NCI-H774 (cell line): ENCODE measurements around the gene POLR1E.
"Not testable (repeated sequence)": the region's sequence is repeated elsewhere in the genome, so short reads cannot be mapped to it uniquely, and the experiment has no call there.

Experiments used
- DNase-seq: peaks from one replicate; lab custom pipeline; 2025; lab: John Stamatoyannopoulos, UW

POLR1E gene

GRCh38 chr9:37501957-37502596, 16.3 kb downstream of the POLR1E start:
- DNase-seq: no peak

DNA sequence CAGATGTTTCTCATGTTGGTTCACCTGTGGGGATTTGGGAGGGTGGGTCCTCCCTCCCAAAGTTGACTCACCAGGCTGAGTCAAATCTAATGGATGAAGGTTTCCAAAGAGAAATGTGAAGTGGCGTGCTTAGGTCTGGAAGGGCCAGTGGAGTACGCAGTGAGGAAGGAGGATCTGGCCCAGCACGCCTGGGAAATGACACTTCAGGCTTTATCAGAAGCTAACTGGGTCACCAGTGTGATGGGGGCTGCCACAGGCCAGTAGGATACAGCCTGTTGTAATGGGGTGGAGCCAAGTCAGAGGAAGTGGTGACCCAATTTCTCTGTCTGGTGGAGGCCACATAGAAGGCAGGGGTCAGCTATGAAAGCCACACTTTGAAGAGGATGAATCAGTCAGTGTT, 18.0 kb downstream of the POLR1E start:
- DNase-seq: no peak

- no peak for DNase-seq
These were observed 18.9 kb downstream of the POLR1E start for GRCh38 chr9:37504605-37505004.

- DNase-seq: no peak
These were observed 21.9 kb downstream of the POLR1E start for GRCh38 chr9:37507566-37508134.

GRCh38 chr9:37508135-37508833, 22.5 kb downstream of the POLR1E start:
- DNase-seq: no peak

DNA sequence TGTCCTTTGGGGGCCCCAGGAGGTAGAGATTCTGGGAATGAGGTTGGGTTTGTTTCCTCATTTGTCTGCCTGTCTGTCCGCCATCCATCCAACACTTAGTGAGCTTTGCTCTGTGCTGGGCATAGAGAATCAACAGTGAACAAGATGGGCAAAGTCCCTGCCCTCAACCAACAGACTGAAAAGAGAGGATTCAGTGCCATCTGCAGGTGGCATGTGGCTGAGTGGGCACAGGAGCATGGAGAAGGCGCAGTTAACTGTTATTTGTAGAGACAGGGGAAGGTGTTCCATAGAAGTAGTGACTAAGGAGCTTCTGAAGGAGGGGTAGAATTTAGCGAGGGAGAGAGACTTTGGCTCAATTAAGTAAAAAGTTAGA, 23.1 kb downstream of the POLR1E start:
- no peak for DNase-seq

DNA sequence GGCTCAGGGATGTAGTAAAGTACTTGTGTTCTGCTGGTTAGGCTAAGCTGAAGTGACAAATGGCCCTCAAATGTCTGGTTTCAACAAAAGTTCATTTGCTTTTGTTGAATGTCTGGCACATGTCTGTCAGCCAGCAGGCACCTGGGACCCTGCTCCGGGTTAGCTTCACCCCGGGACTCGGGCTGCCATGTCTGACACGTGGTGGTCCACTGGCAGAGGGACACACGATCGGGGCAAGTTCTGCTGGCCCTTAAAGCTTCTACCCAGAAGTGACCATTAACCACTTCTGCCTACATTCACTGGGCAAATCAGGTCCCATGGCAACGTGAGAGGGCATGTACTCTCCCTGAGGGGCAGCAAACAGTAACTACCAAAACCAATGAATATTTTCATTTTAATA, 23.8 kb downstream of the POLR1E start:
- no peak for DNase-seq

DNA sequence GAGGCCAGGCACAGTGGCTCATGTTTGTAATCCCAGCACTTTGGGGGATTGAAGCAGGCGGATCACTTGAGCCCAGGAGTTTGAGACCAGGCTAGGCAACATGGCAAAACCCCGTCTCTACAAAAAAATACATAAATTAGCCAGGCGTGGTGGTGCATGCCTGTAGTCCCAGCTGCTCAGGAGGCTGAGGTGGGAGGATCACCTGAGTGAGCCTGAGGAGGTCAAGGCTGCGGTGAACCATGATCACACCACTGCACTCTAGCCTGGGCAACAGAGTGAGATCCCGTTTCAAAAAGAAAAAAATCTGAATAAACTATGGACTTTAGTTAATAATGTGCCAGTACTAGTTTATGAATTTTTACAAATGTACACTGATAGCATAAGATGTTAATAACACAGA, 24.3 kb downstream of the POLR1E start:
- DNase-seq: not testable (repeated sequence)

DNA sequence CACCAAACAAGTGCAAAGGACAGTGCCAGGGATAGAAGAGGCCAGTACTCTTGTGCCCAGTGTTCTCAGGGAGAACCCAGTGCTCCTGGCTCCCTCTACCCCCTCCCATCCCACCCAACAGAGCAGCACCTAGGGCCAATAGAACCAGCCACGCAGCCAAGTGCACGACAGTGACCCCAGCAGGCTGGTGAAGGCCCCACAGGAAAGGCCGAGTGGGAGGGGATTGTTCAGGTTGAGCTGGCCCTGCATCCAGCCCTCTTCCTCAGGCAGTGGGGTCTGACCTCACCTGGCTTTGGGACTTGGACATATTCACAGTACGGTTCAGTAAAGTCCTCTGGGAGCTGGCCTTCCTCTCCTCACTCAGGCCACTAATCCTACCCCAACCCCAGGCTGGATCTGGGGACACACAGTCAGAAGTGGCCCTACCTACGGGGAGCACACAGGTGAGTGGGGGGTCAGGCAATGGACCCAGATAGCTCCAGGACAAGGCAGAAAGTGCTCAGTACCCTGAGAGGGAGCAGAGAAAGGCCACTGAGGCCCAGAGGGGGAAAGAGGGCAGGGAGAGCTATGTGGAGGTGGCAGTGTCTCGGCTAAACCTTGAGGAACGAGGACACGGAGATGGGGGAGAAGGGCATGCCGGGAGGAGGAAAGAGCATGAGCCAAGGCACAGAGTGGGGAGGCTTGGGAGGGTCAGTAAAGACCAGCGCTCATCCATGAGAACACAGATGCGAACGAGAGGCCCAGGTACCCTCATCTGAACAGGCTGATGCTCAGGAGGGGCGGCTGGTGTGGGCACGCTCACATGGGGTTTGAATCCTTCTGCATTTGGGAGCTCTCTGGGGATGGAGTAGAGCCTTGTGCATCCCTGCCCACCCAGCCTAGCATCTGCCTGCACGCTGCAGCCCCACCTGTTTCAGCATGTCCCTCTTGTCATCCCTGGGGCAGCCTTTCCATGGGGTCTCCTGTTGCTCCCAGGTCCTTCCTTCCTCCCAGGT, 25.6 kb downstream of the POLR1E start:
- DNase-seq: no peak

DNA sequence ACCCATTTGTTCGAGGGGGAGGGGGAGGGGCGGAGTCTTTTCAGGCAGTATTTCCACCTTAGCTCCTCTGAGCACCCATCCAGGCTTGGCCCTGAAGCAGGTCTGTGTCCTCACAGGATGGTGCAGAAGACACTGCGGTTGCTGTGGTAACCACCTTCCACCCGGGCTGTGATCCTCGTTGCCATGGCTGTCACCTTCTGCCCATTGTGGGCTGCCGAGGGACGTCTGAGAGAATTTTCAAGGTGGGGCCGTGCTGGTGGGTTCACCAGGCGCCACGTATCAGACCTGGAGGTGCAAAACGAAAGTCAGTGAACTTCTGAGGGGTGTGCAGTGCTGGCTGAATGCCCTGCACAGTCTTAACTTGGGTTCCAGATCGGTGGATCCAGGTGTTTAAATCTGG, 26.7 kb downstream of the POLR1E start:
- no peak for DNase-seq

DNA sequence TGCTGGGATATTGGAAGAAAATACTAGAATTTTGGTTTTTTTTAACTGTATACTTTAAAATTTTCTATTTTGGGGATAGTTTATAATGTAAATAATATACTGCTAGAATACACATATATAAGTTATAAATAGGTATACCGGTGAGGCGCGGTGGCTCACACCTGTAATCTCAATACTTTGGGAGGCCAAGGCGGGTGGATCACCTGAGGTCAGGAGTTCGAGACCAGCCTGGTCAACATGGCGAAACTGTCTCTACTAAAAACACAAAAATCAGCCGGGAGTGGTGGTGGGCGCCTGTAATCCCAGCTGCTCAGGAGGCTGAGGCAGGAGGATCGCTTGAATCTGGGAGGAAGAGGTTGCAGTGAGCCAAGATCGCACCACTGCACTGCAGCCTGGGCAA, 28.7 kb downstream of the POLR1E start:
- not testable (repeated sequence) for DNase-seq

DNA sequence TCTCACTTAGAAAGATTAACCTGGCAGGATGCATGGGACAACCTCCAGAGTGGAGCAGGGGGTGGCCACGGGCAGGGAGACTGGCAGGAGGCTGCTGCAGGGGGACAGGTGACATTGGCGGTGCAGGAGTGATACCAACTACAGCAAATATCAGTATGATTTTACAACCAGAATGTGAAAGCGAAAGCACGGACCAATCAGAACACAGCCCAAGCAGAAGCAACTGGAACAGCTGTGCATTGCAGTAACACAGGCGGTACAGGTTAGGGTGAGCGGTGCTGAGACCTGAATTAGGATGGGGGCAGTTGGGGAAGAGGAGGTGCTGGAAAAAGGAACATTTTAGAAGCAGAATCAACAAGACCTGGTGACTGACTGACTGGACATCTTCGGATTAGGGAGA, 29.3 kb downstream of the POLR1E start:
- no peak for DNase-seq

DNA sequence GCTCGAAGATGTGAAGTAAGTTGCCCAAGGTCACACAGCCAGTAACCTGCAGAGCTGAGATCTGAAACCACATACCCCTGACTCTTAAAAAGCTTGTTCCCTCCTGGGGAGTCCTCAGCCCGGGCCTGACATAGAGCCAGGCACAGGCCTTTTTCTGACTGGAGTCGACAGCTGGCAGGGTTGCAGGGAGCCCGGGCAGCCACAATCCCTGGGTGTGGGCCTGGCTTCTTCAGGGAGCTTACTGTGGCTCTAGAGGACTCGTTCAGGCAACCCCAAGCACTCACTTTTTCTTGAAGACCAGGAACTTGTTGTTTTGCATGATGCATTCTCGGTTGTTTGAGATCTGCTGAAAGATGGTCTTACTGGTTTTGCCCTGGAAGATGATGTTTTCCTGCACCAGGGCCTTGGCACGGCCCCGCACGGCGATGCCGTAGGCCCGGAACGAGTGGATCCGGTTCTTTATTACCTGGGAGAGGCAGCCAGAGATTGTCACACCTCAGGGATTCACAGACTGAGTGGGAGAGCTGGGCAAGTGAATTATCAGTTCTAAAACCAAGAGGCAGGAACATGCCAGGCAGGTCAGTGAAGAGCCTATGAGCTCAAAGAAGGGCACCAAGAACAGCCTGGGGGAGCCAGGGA, 30.0 kb downstream of the POLR1E start:
- DNase-seq: no peak

DNA sequence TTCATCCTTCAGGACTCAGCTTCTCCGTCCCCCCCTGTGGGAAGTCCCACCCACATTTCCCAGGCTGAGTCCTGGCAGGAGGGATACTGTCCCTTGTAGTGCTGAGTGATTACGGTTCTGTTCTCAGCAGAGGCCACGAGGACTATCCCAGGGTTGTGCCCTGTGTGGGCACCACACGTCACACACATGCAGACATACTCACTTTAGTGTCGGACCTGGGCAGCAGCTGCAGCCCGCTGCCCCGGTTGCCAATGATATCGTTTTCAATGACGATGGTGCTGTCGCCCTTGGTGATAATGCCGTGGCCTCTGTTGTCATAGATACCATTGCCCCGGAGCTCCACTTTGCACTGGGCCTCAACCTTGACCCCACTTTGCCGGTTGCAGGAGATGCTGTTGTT, 32.2 kb downstream of the POLR1E start:
- DNase-seq: no peak

DNA sequence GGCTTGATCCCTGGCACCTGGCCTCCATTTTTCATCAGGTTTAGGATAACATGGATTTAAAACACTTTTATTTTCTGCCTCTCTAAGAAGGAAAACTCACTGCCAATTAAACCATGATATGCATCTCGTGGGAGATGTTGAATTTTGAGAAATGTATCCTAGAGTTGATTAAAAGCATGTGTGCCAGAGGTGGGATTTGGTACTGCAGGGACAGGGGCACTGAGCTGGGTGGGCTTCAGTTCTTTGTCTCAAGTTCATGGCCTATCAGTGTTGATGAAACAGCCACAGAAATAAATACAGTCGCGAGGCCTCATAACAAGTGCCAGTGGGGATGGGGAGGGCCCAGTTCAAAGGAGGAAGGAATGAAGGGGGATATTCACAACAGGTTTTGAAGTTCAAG, 34.9 kb downstream of the POLR1E start:
- DNase-seq: no peak

DNA sequence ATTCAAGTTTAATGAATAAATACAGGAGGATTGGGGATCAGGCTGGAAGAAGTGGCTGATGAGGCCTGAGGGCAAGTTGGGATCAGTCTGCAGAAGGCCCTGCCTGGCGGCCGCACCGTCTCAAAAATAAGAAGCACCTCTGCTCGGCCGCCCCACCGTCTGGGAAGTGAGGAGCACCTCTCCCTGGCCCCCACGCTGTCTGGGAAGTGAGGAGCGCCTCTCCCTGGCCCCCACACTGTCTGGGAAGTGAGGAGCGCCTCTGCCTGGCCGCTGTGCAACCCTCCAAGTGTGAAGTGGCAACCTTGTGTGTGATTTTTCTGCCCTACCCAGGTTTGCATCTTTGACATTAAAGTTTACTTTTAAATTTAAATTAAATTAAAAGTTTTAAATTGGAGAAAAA, 35.4 kb downstream of the POLR1E start:
- no peak for DNase-seq

DNA sequence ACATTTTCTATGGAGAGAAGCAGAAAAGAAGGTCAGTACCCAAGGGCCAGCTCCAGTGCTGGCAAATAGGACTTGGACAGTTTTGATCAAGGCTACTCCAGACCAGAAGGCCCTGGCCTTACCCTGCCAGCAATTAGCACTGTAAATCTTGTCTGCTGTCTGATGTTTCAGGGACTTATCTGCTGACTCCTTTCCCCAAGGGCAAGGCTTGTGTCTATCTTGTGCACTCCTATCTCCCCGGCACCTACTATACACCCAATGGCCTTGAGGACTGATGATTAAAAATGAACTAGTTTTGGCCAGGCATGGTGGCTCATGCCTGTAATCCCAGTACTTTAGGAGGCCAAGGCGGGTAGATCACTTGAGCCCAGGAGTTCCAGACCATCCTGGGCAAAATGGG, 37.2 kb downstream of the POLR1E start:
- no peak for DNase-seq

DNA sequence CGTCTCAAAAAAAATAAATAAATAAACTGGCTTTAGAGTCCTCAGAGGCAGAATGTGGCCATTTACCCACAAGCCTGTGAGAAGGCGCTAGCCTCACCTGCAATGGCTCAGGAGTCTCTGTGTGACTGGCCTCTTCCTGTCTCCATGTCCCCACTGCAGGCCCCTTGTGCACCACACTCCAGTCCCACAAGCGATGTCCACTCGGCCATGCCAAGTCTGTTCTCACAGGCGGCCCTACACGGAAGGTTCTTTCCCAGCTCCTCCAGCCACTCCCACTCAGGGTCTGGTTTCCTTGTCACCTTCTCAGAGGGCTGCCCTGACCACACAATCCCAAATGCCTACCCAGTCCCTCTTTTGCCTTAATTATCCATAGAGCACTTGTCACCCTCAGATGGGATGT, 38.2 kb downstream of the POLR1E start:
- DNase-seq: no peak

DNA sequence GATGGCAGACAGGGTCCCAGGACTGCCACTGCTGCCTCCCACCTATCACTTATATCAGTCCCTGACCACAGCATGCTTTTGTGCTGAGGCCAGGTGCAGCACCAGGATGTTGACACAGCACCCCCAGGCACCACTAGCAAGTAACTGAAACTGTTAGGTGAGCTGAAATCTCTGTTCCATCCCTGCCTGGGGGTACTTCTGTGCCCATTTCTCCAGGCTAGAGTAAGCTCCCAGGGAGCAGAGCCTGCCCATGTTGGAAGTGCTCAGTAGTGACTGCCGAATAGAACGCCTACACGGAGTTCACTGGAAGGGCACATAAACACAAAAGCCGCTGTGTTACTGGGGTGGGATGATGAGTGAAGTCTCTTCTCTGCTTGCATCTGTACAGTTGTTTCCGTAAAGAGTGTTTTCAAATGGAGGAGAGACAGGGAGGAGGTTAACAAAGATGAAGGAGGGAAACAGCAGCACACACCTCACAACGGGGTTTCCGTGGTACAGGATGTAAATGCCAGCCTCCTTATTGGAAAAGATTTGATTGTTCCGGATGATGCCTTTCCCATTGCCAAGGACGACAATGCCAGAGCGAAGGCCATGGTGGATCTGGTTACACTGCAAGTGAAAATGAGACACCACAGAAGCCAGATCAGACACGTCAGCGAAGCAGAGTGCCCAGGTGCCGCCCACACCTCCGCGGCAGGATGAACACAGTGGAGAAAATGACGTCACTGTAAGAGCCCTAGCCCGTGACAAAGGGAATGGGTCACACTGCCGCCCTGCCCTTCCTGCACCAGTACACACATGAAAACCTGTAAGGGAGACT, 43.1 kb downstream of the POLR1E start:
- no peak for DNase-seq

DNA sequence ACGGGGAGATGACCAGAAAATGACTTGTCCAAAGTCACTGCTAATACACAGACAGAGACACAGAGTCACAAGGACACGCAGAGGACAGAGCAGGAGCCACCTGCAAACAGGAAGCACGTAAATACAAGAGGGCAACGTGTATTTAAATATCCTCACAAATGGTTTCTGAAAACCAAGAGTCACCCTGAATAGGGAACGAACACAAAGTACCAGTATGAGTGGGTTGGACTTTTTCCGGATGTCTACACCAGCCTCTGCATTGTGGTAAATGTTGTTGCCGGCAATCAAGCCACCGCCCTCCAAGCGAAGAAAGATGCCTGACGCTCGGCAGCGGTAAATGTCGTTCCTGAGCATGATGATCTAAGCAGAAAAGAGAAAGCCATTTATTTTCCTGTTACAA, 46.0 kb downstream of the POLR1E start:
- DNase-seq: no peak

DNA sequence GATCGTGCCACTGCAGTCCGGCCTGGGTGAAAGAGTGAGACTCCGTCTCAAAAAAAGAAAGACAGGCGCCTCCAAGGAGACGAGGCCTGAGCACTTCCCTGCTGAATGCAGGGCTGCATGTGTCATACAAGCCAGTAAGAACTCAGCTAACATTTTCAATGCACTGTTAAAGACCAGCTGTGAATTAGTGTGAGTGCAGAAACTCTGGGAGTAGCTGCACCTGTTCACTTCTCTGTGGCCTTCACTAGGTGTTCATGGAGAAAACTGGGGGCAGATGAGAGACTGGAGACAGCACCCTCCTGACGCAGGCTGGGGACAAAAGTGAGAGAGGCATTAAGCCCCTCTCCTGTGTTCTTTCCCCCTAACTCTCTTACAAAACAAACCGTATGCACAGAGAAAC, 48.7 kb downstream of the POLR1E start:
- no peak for DNase-seq
